Inflammatory macrophage (primary cell): ENCODE measurements around the gene LRP3.

Experiments
- DNase-seq, 2 donors: peaks; one replicate each; pipeline ENCODE4 v3.0.0-alpha.2; 2020 to 2022

Gene LRP3

GRCh38 chr19:33255781-33256180, 61.7 kb downstream of the LRP3 start:
- DNase-seq, result no peak

- DNase-seq, result no peak
These were observed 62.1 kb downstream of the LRP3 start for GRCh38 chr19:33256261-33256660.

GRCh38 chr19:33257828-33258227, 63.7 kb downstream of the LRP3 start:
- no peak for DNase-seq
